GM19328 (cell line): Measurements from ENCODE around the gene CYGB.
A peak's percentile ranks its signal among the peaks of the same experiment; 100 is the strongest.

ENCODE experiments used
- ATAC-seq: cut with Tn5 transposase; IDR thresholded peaks from one replicate; pipeline ENCODE4 v1.9.1; 2021; ENCODE audit warnings: mild to moderate bottlenecking, moderate library complexity; ENCODE audit not compliant: unreplicated experiment

CYGB gene

GRCh38 chr17:76487451-76488192, 49.9 kb downstream of the CYGB start:
- ATAC-seq = no peak

DNA sequence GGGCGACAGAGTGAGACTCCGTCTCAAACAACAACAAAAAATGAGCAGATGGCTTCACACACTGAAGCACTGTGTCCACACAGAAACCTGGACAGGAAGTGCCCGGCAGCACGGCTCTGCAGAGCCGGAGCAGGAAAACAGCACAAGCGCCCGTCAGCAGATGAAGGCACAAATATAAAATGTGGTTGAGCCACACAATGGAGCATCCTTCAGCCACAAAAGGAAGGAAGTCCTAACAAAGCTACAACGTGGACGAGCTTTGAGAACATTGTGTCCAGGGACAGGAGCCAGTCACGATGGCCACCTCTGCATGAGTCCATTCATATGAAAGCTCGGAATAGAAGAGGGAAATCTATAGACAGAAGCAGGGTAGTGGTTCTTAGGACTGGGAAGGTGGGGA, 51.9 kb downstream of the CYGB start:
- no peak for ATAC-seq

GRCh38 chr17:76484228-76484725, 53.2 kb downstream of the CYGB start:
- no peak for ATAC-seq

DNA sequence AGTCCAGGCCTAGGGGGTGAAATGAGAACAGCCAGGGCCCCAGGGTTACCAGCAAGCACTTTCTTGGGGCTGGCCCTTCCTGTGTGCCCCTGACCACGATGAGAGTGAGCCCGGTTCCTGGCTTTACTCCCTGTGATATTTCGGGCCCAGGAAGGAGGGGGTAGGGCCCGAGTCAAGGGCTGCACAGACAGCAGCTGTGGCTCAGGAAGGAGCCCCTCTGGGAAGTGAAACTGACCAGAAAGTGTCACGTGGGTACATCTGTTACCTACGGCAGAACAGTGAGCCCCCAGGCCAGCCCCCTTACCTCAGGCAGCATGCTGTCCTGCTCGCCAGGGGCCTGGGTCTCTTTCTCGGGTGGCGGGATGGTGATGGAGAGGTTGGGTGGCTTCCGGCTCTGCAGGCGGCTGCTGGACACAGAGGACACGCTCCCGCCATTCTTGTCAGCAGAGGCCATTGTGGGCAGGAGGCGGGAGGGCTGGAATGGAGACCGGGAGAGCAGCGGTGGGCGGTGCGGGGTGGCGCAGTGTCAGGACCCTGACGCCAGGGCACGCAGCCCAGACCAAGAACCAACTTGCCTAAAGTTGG, 56.3 kb downstream of the CYGB start:
- ATAC-seq = peak; percentile 55

GRCh38 chr17:76480632-76481031, 56.9 kb downstream of the CYGB start:
- ATAC-seq = peak; percentile 14

DNA sequence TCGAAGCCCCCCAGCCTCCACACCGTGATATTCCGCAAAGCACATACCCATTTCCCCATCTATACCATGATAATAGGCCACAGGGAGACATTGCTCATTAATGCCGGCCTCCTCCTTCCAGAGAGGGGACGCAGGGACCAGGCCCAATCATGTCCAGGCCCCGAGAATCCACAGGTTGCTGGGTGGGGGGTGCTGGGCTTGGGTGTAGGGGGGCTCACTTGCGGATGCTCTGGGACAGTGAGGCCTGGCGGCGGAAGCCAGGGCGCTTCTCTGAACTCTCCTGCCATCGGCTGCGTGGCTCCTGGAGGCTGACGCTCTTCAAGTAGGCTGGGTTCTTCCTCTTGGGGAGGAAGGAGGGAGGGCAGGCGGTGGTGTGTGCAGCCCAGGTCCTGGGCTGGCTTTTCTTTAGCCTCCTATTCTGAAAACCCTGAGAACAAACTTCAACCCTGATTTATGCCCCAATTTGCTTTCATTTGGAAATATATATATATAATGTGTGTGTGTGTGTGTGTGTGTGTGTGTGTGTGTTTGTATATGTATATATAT, 57.9 kb downstream of the CYGB start:
- no peak for ATAC-seq

DNA sequence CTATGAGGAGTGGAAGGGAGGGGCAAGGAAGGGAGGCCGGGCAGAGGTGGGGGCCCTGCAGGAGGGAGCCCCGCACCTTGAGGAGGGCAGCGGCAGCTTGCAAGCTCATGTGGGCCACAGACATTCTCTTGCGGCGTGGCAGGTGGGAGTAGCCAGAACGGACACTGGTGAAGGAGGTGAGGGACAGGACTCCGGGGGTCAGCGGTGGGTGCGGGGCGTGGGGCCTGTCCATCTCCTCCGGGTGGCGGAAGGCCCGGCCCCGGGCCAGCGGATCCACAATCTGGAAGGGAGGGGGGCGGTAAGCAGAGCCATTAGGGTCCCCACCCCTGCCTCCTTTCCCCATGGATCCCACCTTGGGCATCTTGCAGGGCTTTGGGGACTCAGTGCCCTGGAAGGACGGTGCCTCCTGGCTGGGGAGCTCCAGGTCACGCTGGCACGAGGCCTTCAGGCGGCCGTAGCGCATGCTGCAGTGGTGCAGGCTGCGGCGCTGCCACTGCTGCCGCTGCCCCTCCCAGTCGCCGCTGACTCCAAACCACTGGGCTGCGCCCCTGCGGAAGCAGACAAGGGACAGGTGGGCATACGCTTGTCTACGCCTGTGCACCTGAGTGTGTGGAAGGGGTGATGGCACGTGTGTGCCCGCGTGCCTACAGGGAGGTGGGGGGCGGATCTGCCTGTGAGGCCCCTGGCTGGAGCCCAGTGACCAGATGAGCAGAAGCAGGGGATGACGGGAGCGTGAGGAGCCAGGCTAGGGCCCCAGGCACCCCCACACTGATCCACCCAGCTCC, 58.6 kb downstream of the CYGB start:
- no peak for ATAC-seq

DNA sequence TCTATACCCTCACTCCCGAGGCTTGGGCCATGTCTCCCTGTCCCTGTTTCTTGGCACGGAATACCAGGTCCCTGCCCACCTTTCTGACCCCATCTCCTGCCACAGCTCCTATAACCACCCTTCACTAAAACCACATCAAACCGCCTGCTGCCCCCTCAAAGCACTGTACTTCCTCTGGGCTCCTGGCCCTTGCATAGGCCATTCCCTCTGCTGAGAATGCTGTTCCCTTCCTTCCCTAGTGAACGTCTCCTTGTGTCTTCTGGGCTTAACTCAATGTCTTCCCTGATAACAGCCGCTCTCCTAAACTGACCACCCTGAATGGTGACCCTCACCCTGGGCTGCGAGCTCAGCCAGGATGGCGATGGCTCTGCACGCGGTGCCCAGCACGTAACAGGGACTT, 59.4 kb downstream of the CYGB start:
- no peak for ATAC-seq

DNA sequence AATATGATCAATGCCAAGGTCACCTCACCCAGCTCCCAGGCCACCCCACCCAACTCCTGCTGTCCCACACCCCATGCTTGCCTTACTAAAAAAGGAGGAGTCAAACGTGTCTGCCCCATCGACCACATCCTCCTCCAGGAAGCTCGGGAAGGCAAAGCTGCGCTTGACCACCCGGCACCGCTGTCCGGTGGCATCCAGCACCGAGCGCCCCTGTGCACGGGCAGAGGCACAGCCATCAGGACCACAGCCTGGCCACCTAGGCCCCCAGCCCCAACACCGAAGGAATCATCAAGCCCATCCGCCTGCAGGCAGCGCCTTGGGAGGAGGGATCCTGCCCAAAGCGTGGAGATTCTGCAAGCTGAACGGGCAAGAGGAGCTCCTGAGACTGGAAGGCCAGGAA, 59.9 kb downstream of the CYGB start:
- ATAC-seq = no peak
